ENCODE results near the gene IL1R2. TPM values are rescaled to one million over a fixed set of nuclear protein-coding genes. Genes with fewer than 3 reads are reported as not detected.

Gene IL1R2
- total RNA-seq, 1 experiment from 2014 or later = 0.22 TPM

- TF ChIP-seq, protein P1, sequence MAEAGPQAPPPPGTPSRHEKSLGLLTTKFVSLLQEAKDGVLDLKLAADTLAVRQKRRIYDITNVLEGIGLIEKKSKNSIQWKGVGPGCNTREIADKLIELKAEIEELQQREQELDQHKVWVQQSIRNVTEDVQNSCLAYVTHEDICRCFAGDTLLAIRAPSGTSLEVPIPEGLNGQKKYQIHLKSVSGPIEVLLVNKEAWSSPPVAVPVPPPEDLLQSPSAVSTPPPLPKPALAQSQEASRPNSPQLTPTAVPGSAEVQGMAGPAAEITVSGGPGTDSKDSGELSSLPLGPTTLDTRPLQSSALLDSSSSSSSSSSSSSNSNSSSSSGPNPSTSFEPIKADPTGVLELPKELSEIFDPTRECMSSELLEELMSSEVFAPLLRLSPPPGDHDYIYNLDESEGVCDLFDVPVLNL (CRISPR knock-in tag; IDR thresholded peaks at IDR 0.05; ENCODE audit: borderline replicate concordance, low read depth) = no peak
- TF ChIP-seq TCF7 (CRISPR knock-in tag; IDR thresholded peaks at IDR 0.05; ENCODE audit: low read depth) (no peak), ATF3 (CRISPR knock-in tag; conservative IDR thresholded peaks at IDR 0.05) (no peak), ETV6 (CRISPR knock-in tag; IDR thresholded peaks at IDR 0.05) (no peak)
- TF ChIP-seq, protein P2, sequence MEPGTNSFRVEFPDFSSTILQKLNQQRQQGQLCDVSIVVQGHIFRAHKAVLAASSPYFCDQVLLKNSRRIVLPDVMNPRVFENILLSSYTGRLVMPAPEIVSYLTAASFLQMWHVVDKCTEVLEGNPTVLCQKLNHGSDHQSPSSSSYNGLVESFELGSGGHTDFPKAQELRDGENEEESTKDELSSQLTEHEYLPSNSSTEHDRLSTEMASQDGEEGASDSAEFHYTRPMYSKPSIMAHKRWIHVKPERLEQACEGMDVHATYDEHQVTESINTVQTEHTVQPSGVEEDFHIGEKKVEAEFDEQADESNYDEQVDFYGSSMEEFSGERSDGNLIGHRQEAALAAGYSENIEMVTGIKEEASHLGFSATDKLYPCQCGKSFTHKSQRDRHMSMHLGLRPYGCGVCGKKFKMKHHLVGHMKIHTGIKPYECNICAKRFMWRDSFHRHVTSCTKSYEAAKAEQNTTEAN (CRISPR knock-in tag; IDR thresholded peaks at IDR 0.05) = no peak
Measured at GRCh38 chr2:102060792-102061191, 69.0 kb downstream of the IL1R2 start (continued).

DNA sequence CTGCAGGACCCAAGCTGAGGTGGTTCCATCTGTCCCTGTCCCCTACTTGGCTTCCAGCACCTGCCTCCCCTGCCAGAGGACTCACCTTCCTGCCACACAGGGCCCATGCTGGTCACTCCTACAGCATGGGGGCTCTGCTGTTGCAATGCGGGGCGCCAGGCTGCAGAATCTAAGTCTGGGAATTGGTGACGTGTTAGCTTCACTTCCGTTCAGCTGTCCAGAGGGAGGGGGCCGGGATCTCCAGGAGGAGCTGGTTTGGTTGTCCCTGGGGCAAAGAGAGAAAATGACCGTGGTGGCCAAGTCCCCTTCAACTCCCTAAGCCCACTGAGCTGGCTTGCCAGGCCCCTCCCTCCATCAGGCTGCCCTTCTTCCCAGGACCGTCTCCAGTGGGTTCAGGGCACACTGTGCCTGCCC lies 69.5 kb downstream of the IL1R2 start:
- 0 out of 2 replicates have a peak, but pooled peaks cover 6% of the 10 kb centered on the region for H3K4me1 Mint-ChIP-seq
- H3K27me3 Mint-ChIP-seq (ENCODE audit: low read depth) = no peaks in the 10 kb centered on the region
- H3K36me3 Mint-ChIP-seq = no peaks in the 10 kb centered on the region
- TF ChIP-seq, protein P3, sequence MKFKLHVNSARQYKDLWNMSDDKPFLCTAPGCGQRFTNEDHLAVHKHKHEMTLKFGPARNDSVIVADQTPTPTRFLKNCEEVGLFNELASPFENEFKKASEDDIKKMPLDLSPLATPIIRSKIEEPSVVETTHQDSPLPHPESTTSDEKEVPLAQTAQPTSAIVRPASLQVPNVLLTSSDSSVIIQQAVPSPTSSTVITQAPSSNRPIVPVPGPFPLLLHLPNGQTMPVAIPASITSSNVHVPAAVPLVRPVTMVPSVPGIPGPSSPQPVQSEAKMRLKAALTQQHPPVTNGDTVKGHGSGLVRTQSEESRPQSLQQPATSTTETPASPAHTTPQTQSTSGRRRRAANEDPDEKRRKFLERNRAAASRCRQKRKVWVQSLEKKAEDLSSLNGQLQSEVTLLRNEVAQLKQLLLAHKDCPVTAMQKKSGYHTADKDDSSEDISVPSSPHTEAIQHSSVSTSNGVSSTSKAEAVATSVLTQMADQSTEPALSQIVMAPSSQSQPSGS (CRISPR knock-in tag; IDR thresholded peaks at IDR 0.05; ENCODE audit: borderline replicate concordance, low read depth) = no peak
- TF ChIP-seq, protein P4, sequence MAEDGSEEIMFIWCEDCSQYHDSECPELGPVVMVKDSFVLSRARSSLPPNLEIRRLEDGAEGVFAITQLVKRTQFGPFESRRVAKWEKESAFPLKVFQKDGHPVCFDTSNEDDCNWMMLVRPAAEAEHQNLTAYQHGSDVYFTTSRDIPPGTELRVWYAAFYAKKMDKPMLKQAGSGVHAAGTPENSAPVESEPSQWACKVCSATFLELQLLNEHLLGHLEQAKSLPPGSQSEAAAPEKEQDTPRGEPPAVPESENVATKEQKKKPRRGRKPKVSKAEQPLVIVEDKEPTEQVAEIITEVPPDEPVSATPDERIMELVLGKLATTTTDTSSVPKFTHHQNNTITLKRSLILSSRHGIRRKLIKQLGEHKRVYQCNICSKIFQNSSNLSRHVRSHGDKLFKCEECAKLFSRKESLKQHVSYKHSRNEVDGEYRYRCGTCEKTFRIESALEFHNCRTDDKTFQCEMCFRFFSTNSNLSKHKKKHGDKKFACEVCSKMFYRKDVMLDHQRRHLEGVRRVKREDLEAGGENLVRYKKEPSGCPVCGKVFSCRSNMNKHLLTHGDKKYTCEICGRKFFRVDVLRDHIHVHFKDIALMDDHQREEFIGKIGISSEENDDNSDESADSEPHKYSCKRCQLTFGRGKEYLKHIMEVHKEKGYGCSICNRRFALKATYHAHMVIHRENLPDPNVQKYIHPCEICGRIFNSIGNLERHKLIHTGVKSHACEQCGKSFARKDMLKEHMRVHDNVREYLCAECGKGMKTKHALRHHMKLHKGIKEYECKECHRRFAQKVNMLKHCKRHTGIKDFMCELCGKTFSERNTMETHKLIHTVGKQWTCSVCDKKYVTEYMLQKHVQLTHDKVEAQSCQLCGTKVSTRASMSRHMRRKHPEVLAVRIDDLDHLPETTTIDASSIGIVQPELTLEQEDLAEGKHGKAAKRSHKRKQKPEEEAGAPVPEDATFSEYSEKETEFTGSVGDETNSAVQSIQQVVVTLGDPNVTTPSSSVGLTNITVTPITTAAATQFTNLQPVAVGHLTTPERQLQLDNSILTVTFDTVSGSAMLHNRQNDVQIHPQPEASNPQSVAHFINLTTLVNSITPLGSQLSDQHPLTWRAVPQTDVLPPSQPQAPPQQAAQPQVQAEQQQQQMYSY (CRISPR knock-in tag; IDR thresholded peaks at IDR 0.05) = no peak
- TF ChIP-seq ELF4 (CRISPR knock-in tag; IDR thresholded peaks at IDR 0.05; ENCODE audit: low read depth) (no peak), PRRX2 (CRISPR knock-in tag; IDR thresholded peaks at IDR 0.05) (no peak), FOXP4 (CRISPR knock-in tag; IDR thresholded peaks at IDR 0.05) (no peak), MXD4 (CRISPR knock-in tag; IDR thresholded peaks at IDR 0.05; ENCODE audit: borderline replicate concordance) (no peak), CTCF (IDR thresholded peaks at IDR 0.05) (no peak)
- ATAC-seq (no peak), DNase-seq (ENCODE audit: low spot score) (no peak)
- CTCF ChIA-PET = interaction anchor here (1.1 to 1.3 kb wide), 2 partner anchors 41 to 190 kb away, joined by 4 read pairs; no protein-coding TSS in a partner anchor
- H3K27ac Mint-ChIP-seq = no peak overlapping the region
- no peaks in the 10 kb centered on the region for H3K9me3 Mint-ChIP-seq
- H3K4me3 Mint-ChIP-seq = no peak overlapping the region
- POLR2A ChIA-PET = no interaction called here
